K562 (cell line): ENCODE measurements around the gene SRRT. TPM values are rescaled to one million over a fixed set of nuclear protein-coding genes. Genes with fewer than 3 reads are reported as not detected.

Experiments used
- BRD9 ChIP-seq: fragments of 450-650 bp; IDR thresholded peaks from 2 replicates; pipeline ENCODE4 v1.6.1; 2018; ENCODE audit warnings: low read depth; ENCODE audit not compliant: partially characterized antibody
- CC2D1A ChIP-seq: fragments of 450-650 bp; IDR thresholded peaks from 2 replicates; pipeline ENCODE4 v1.6.1; 2017; ENCODE audit warnings: mild to moderate bottlenecking
- CLOCK ChIP-seq: fragments of 250-450 bp; sonication (Bioruptor Pico); IDR thresholded peaks from 2 replicates; pipeline ENCODE4 v1.4.0; 2020; ENCODE audit warnings: mild to moderate bottlenecking, moderate library complexity, borderline replicate concordance
- DIDO1 ChIP-seq: fragments of 450-650 bp; IDR thresholded peaks from 2 replicates; pipeline ENCODE4 v1.6.1; 2016; ENCODE audit warnings: low read depth, missing biosample characterization, missing genetic modification characterization
- EP300 ChIP-seq: IDR thresholded peaks from 2 replicates; pipeline ENCODE4 v1.6.1; 2012; ENCODE audit warnings: low read length, improper control_type of control experiment
- FOXM1 ChIP-seq, 2 experiments: fragments of 450-650 bp in 1 of 2; sonication (generic) in 1 of 2; formaldehyde crosslinking in 1 of 2; IDR thresholded peaks; 2 replicates each; pipeline versions ENCODE4 v1.6.1 to v1.9.0; 2017 to 2022; ENCODE audit warnings: low read depth in 2 of 2, mild to moderate bottlenecking in 2 of 2, missing genetic modification reagents in 1 of 2, moderate library complexity in 1 of 2
- HDAC1 ChIP-seq, 2 experiments: fragments of 450-650 bp; IDR thresholded peaks; 2 replicates each; pipeline ENCODE4 v1.6.1; 2016 to 2017; ENCODE audit warnings: inconsistent platforms in 1 of 2, mild to moderate bottlenecking in 1 of 2, moderate library complexity in 1 of 2
- HMBOX1 ChIP-seq: sonication (generic); IDR thresholded peaks from 2 replicates; pipeline ENCODE4 v1.6.1; 2016
- KDM2B ChIP-seq: fragments of 250-450 bp; sonication (Bioruptor Pico); IDR thresholded peaks from 2 replicates; pipeline ENCODE4 v1.8.0; 2021; ENCODE audit warnings: mild to moderate bottlenecking, moderate library complexity
- LEF1 ChIP-seq: fragments of 450-650 bp; IDR thresholded peaks from 2 replicates; pipeline ENCODE4 v1.6.1; 2016; ENCODE audit warnings: mild to moderate bottlenecking
- NFRKB ChIP-seq: fragments of 450-650 bp; IDR thresholded peaks from 2 replicates; pipeline ENCODE4 v1.6.1; 2016; ENCODE audit warnings: low read depth
- OTX1 ChIP-seq: fragments of 450-650 bp; formaldehyde crosslinking; IDR thresholded peaks from 2 replicates; pipeline ENCODE4 v1.4.0; 2022; ENCODE audit warnings: mild to moderate bottlenecking
- POLR2H ChIP-seq: IDR thresholded peaks from 2 replicates; pipeline ENCODE4 v1.6.1; 2016; ENCODE audit warnings: missing genetic modification characterization, low read depth, mild to moderate bottlenecking, control low read depth, missing compliant biosample characterization, moderate library complexity
- PTRF ChIP-seq: fragments of 450-650 bp; IDR thresholded peaks from 2 replicates; pipeline ENCODE4 v1.6.1; 2016; ENCODE audit warnings: mild to moderate bottlenecking, missing genetic modification characterization, missing compliant biosample characterization
- RNF219 ChIP-seq: fragments of 250-450 bp; sonication (Bioruptor Pico); IDR thresholded peaks from 2 replicates; pipeline ENCODE4 v1.5.0; 2022; ENCODE audit warnings: mild to moderate bottlenecking
- SMARCA4 ChIP-seq: fragments of 450-650 bp; IDR thresholded peaks from 2 replicates; pipeline ENCODE4 v1.6.1; 2016
- ZNF592 ChIP-seq: fragments of 450-650 bp; IDR thresholded peaks from 2 replicates; pipeline ENCODE4 v1.6.1; 2017; ENCODE audit warnings: antibody characterized with exemption, mild to moderate bottlenecking
- ZNF668 ChIP-seq: fragments of 250-450 bp; sonication (Bioruptor Pico); IDR thresholded peaks from 2 replicates; pipeline ENCODE4 v1.8.0; 2022; ENCODE audit warnings: mild to moderate bottlenecking, inconsistent platforms
- polyA plus RNA-seq, 8 experiments: library from polyadenylated mRNA; depleted of rRNA in 4 of 8; stranded (reverse) in 5 of 8; unstranded in 3 of 8; fragments of >200 nt; fragmentation: Nextera tagmentation in 2 of 8; fragmentation: Illumina TruSeq in 1 of 8; extraction: Ambion mirVana in 2 of 8; extraction: Trizol in 1 of 8; gene quantifications; 2 replicates each; pipeline versions ENCODE4 v1.2.1 to v1.2.3, GENCODE V29; 2011 to 2014; ENCODE audit warnings: inconsistent platforms in 1 of 8, missing spikeins in 1 of 8
- total RNA-seq, 7 experiments: library from RNA; depleted of rRNA in 6 of 7; stranded (reverse); fragments of >200 nt in 6 of 7; fragmentation: Illumina TruSeq in 2 of 7; extraction: Trizol in 2 of 7; gene quantifications; 2 replicates each; pipeline versions ENCODE4 v1.2.1 to v1.2.3, GENCODE V29; 2011 to 2021; ENCODE audit warnings: low replicate concordance in 1 of 7

SRRT gene
- total and polyA plus RNA-seq, 9 of the 15 experiments (the other 6 are each of a cell fraction or from before 2014, with no cell fraction given): 10.3 to 263 (median 84.4) TPM

GRCh38 chr7:100840470-100841100, 34.3 kb upstream of the SRRT start (continued):
- TF ChIP-seq HMBOX1 (no peak), NFRKB (peak; percentile 84), RNF219 (CRISPR knock-in tag) (no peak), OTX1 (CRISPR knock-in tag) (peak; percentile 86), BRD9 (peak; percentile 92), ZNF668 (no peak), PTRF (tag) (no peak), CLOCK (no peak), SMARCA4 (peak; percentile 84), FOXM1 (IDR thresholded peaks at IDR 0.05; ENCODE audit: low read depth) (0 out of 2 replicates have a peak, but pooled peaks have one; percentile 33), FOXM1 (CRISPR knock-in tag; IDR thresholded peaks at IDR 0.05; ENCODE audit: low read depth) (no peak), ZNF592 (peak; percentile 34; the same call in 1 of the 2 replicates), KDM2B (CRISPR knock-in tag) (no peak), CC2D1A (peak; percentile 58; the same call in 1 of the 2 replicates), DIDO1 (tag) (no peak), HDAC1 (IDR thresholded peaks at IDR 0.05) (peak in 1 of 2 experiments; percentile 55; a peak in 3 of 4 replicates), LEF1 (peak; percentile 66; the same call in 1 of the 2 replicates), POLR2H (tag) (no peak), EP300 (0 out of 2 replicates have a peak, but pooled peaks have one; percentile 16)
